GM21529 (cell line): ENCODE results near the gene EXOC8.

Source experiments
- ATAC-seq: cut with Tn5 transposase; IDR thresholded peaks from one replicate; pipeline ENCODE4 v1.9.1; 2021; ENCODE audit not compliant: unreplicated experiment

EXOC8 gene

GRCh38 chr1:231318015-231318355, 19.7 kb downstream of the EXOC8 start:
- no peak for ATAC-seq

- no peak for ATAC-seq
Measured at GRCh38 chr1:231317306-231318014, 20.2 kb downstream of the EXOC8 start.

GRCh38 chr1:231315887-231316286, 21.8 kb downstream of the EXOC8 start:
- ATAC-seq = peak; percentile 91

GRCh38 chr1:231313661-231314060, 24.0 kb downstream of the EXOC8 start:
- no peak for ATAC-seq

GRCh38 chr1:231312432-231312788, 25.2 kb downstream of the EXOC8 start:
- no peak for ATAC-seq

- ATAC-seq = no peak
Measured at GRCh38 chr1:231311720-231312431, 25.8 kb downstream of the EXOC8 start.

- no peak for ATAC-seq
Measured at GRCh38 chr1:231310391-231310934, 27.2 kb downstream of the EXOC8 start.

GRCh38 chr1:231301990-231302389, 35.7 kb downstream of the EXOC8 start:
- ATAC-seq = no peak

- ATAC-seq = no peak
Measured at GRCh38 chr1:231295938-231296337, 41.7 kb downstream of the EXOC8 start.

GRCh38 chr1:231286603-231287002, 51.0 kb downstream of the EXOC8 start:
- ATAC-seq = no peak

GRCh38 chr1:231284441-231284840, 53.2 kb downstream of the EXOC8 start:
- no peak for ATAC-seq
